Neural progenitor cell (in vitro differentiated cells): ENCODE measurements around the gene CHRNA9.

Source experiments
- CTCF ChIP-seq: fragments of 200-600 bp; sonication (generic); IDR thresholded peaks from 2 replicates; pipeline ENCODE4 v1.5.1; 2017; ENCODE audit warnings: antibody characterized with exemption, mild to moderate bottlenecking
- EZH2 ChIP-seq: fragments of 200-600 bp; sonication (generic); IDR thresholded peaks from 2 replicates; pipeline ENCODE4 v1.6.1; 2017; ENCODE audit warnings: antibody characterized with exemption, mild to moderate bottlenecking, moderate library complexity
- EZH2phosphoT487 ChIP-seq: fragments of 200-600 bp; sonication (generic); IDR thresholded peaks from 2 replicates; pipeline ENCODE4 v1.6.1; 2017; ENCODE audit warnings: antibody characterized with exemption

GRCh38 chr4:40327340-40327739, 7.8 kb upstream of the CHRNA9 start:
- no peak for TF ChIP-seq CTCF
- TF ChIP-seq EZH2 = no peak
- TF ChIP-seq EZH2phosphoT487 = no peak
